CD4-positive, alpha-beta T cell treated with Interleukin-4 for 1 hour (primary cell): ENCODE measurements around the gene ATL1.
"Not testable (repeated sequence)": the region's sequence is repeated elsewhere in the genome, so short reads cannot be mapped to it uniquely, and the experiment has no call there.

Experiments
- DNase-seq, 2 donors: peaks; one replicate each; pipeline ENCODE4 v3.0.0-alpha.2; 2020 to 2022

The ATL1 gene

GRCh38 chr14:50538034-50538433 lies 21.9 kb upstream of the ATL1 start:
- not testable (repeated sequence) for DNase-seq

- DNase-seq, result no peak
These were observed 20.9 kb upstream of the ATL1 start for GRCh38 chr14:50539051-50539450.

GRCh38 chr14:50541159-50541567 lies 18.8 kb upstream of the ATL1 start:
- no peak for DNase-seq

GRCh38 chr14:50542941-50543418 lies 17.0 kb upstream of the ATL1 start:
- peak; percentile 20 to 58 for DNase-seq

GRCh38 chr14:50544911-50545310 lies 15.0 kb upstream of the ATL1 start:
- no peak for DNase-seq

GRCh38 chr14:50545618-50546017 lies 14.3 kb upstream of the ATL1 start:
- DNase-seq, result no peak

GRCh38 chr14:50550294-50550693 lies 9.7 kb upstream of the ATL1 start:
- no peak for DNase-seq

- no peak for DNase-seq
These were observed 8.1 kb upstream of the ATL1 start for GRCh38 chr14:50551877-50552276.

GRCh38 chr14:50552796-50553195 lies 7.1 kb upstream of the ATL1 start:
- not testable (repeated sequence) for DNase-seq

GRCh38 chr14:50560931-50561285 lies 963 bp downstream of the ATL1 start:
- DNase-seq, result peak; percentile 17 to 22

GRCh38 chr14:50562841-50563240 lies 2.9 kb downstream of the ATL1 start:
- DNase-seq, result no peak

- no peak for DNase-seq
These were observed 9.8 kb downstream of the ATL1 start for GRCh38 chr14:50569714-50570274.

GRCh38 chr14:50573862-50574261 lies 13.9 kb downstream of the ATL1 start:
- DNase-seq, result no peak

- DNase-seq, result no peak
These were observed 15.8 kb downstream of the ATL1 start for GRCh38 chr14:50575769-50576168.

GRCh38 chr14:50577982-50578381 lies 18.0 kb downstream of the ATL1 start:
- no peak for DNase-seq

GRCh38 chr14:50578433-50578832 lies 18.5 kb downstream of the ATL1 start:
- no peak for DNase-seq

- no peak for DNase-seq
These were observed 30.5 kb downstream of the ATL1 start for GRCh38 chr14:50590464-50590863.

GRCh38 chr14:50594577-50595316 lies 34.8 kb downstream of the ATL1 start:
- DNase-seq, result no peak

- no peak for DNase-seq
These were observed 38.8 kb downstream of the ATL1 start for GRCh38 chr14:50598765-50599164.

GRCh38 chr14:50599700-50600444 lies 39.9 kb downstream of the ATL1 start:
- DNase-seq, result peak in 1 of 2 donors; percentile 41

- DNase-seq, result no peak
These were observed 40.9 kb downstream of the ATL1 start for GRCh38 chr14:50600849-50601248.

GRCh38 chr14:50601394-50601793 lies 41.4 kb downstream of the ATL1 start:
- no peak for DNase-seq

- no peak for DNase-seq
These were observed 42.1 kb downstream of the ATL1 start for GRCh38 chr14:50602035-50602434.

- DNase-seq, result no peak
These were observed 43.6 kb downstream of the ATL1 start for GRCh38 chr14:50603565-50603964.
